KBM-7 (cell line): ENCODE data around the gene TNK2.
"Not testable (repeated sequence)": the region's sequence is repeated elsewhere in the genome, so short reads cannot be mapped to it uniquely, and the experiment has no call there.

ENCODE experiments used
- DNase-seq: peaks from one replicate; pipeline ENCODE4 v3.0.0-alpha.2; 2015
- in situ Hi-C: fragments of 300-500 bp; cut with MboI; formaldehyde crosslinking; loops from 2 replicates; pipeline ENCODE4 v1.14.3; 2020; ENCODE audit warnings: low sequenced_read_pairs, low pct_unique_long_range_greater_than_20kb, mixed read lengths

TNK2 gene

GRCh38 chr3:195875482-195876236 lies 32.7 kb downstream of the TNK2 start:
- no peak for DNase-seq
- in situ Hi-C loops: no loop called here

GRCh38 chr3:195873971-195874370 lies 34.4 kb downstream of the TNK2 start:
- DNase-seq: no peak
- in situ Hi-C loops: no loop called here

GRCh38 chr3:195873281-195873887 lies 35.0 kb downstream of the TNK2 start:
- no peak for DNase-seq
- in situ Hi-C loops: no loop called here

- DNase-seq: no peak
- in situ Hi-C loops: no loop called here
These were observed 35.6 kb downstream of the TNK2 start for GRCh38 chr3:195872800-195873199.

- no peak for DNase-seq
These were observed 36.3 kb downstream of the TNK2 start for GRCh38 chr3:195872097-195872496.

GRCh38 chr3:195871686-195872085 lies 36.7 kb downstream of the TNK2 start:
- in situ Hi-C loops, DNase-seq: not testable (repeated sequence)

More at GRCh38 chr3:195872097-195872496, 36.3 kb downstream of the TNK2 start:
- in situ Hi-C loops: no loop called here

- DNase-seq: no peak
- in situ Hi-C loops: no loop called here
These were observed 37.4 kb downstream of the TNK2 start for GRCh38 chr3:195870937-195871336.

- in situ Hi-C loops: no loop called here
- no peak for DNase-seq
These were observed 37.9 kb downstream of the TNK2 start for GRCh38 chr3:195870442-195870841.

GRCh38 chr3:195869413-195870001 lies 38.8 kb downstream of the TNK2 start:
- no peak for DNase-seq
- in situ Hi-C loops: no loop called here

- DNase-seq: no peak
- in situ Hi-C loops: no loop called here
These were observed 39.4 kb downstream of the TNK2 start for GRCh38 chr3:195868866-195869412.

- no peak for DNase-seq
- in situ Hi-C loops: no loop called here
These were observed 40.0 kb downstream of the TNK2 start for GRCh38 chr3:195868336-195868865.

- no peak for DNase-seq
- in situ Hi-C loops: no loop called here
These were observed 40.6 kb downstream of the TNK2 start for GRCh38 chr3:195867631-195868335.

- in situ Hi-C loops: no loop called here
- no peak for DNase-seq
These were observed 41.5 kb downstream of the TNK2 start for GRCh38 chr3:195866686-195867511.

GRCh38 chr3:195865752-195866151 lies 42.6 kb downstream of the TNK2 start:
- DNase-seq: no peak
- in situ Hi-C loops: no loop called here

- DNase-seq: peak; percentile 74
- in situ Hi-C loops: no loop called here
These were observed 45.0 kb downstream of the TNK2 start for GRCh38 chr3:195863121-195864061.

GRCh38 chr3:195862318-195862717 lies 46.0 kb downstream of the TNK2 start:
- in situ Hi-C loops: not testable (repeated sequence)

GRCh38 chr3:195860456-195860855 lies 47.9 kb downstream of the TNK2 start:
- DNase-seq: no peak
- in situ Hi-C loops: no loop called here

More at GRCh38 chr3:195862318-195862717, 46.0 kb downstream of the TNK2 start:
- DNase-seq: not testable (repeated sequence)
